GM23248 (cell line): Measurements from ENCODE around the gene AMDHD1. TPM values are rescaled to one million over a fixed set of nuclear protein-coding genes. Genes with fewer than 3 reads are reported as not detected.

Experiments
- DNase-seq: peaks from one replicate; pipeline ENCODE4 v3.0.0-alpha.2; 2015
- H2AFZ ChIP-seq: fragments of 200-600 bp; sonication (generic); 2 replicates; pipeline ENCODE4 v1.6.1; 2016; ENCODE audit warnings: antibody characterized with exemption
- H3F3A ChIP-seq: fragments of 200-600 bp; sonication (generic); 2 replicates; pipeline ENCODE4 v1.6.1; 2016; ENCODE audit warnings: mild to moderate bottlenecking, antibody characterized with exemption, mixed run types; ENCODE audit not compliant: insufficient read depth
- H3K27ac ChIP-seq: fragments of 200-600 bp; sonication (generic); 2 replicates; pipeline ENCODE4 v1.5.1; 2016; ENCODE audit warnings: mild to moderate bottlenecking
- H3K27me3 ChIP-seq: fragments of 200-600 bp; sonication (generic); replicated peaks from 2 replicates; pipeline ENCODE4 v1.6.1; 2016; ENCODE audit warnings: mild to moderate bottlenecking; ENCODE audit not compliant: insufficient read depth
- H3K36me3 ChIP-seq: fragments of 200-600 bp; sonication (generic); 2 replicates; pipeline ENCODE4 v1.6.1; 2016; ENCODE audit warnings: low read depth, mild to moderate bottlenecking
- H3K4me1 ChIP-seq: fragments of 200-600 bp; sonication (generic); 2 replicates; pipeline ENCODE4 v1.6.1; 2016; ENCODE audit warnings: mild to moderate bottlenecking; ENCODE audit not compliant: insufficient read depth
- H3K4me2 ChIP-seq: fragments of 200-600 bp; sonication (generic); one replicate; pipeline ENCODE4 v1.6.1; 2016; ENCODE audit warnings: mild to moderate bottlenecking; ENCODE audit not compliant: unreplicated experiment
- H3K4me3 ChIP-seq: fragments of 200-600 bp; sonication (generic); 2 replicates; pipeline ENCODE4 v1.5.1; 2016; ENCODE audit warnings: mild to moderate bottlenecking
- H3K79me2 ChIP-seq: fragments of 200-600 bp; sonication (generic); 2 replicates; pipeline ENCODE4 v1.6.1; 2016; ENCODE audit warnings: mild to moderate bottlenecking; ENCODE audit not compliant: insufficient read depth
- H3K9ac ChIP-seq: fragments of 200-600 bp; sonication (generic); 2 replicates; pipeline ENCODE4 v1.6.1; 2016; ENCODE audit warnings: mild to moderate bottlenecking
- H3K9me2 ChIP-seq: fragments of 200-600 bp; sonication (generic); 2 replicates; pipeline ENCODE4 v1.6.1; 2016; ENCODE audit warnings: mixed run types, mild to moderate bottlenecking, moderate library complexity; ENCODE audit not compliant: insufficient read depth
- H3K9me3 ChIP-seq: fragments of 200-600 bp; sonication (generic); one replicate; pipeline ENCODE4 v1.6.1; 2017; ENCODE audit warnings: low read depth
- H4K20me1 ChIP-seq: fragments of 200-600 bp; sonication (generic); 2 replicates; pipeline ENCODE4 v1.6.0; 2016; ENCODE audit not compliant: insufficient read depth
- EZH2 ChIP-seq: fragments of 200-600 bp; sonication (generic); IDR thresholded peaks from 2 replicates; pipeline ENCODE4 v1.6.1; 2018; ENCODE audit warnings: antibody characterized with exemption, mild to moderate bottlenecking; ENCODE audit not compliant: insufficient read depth, poor library complexity, severe bottlenecking
- EZH2phosphoT487 ChIP-seq: fragments of 200-600 bp; sonication (generic); IDR thresholded peaks from 2 replicates; pipeline ENCODE4 v1.6.1; 2018; ENCODE audit warnings: antibody characterized with exemption, moderate library complexity, mild to moderate bottlenecking, low read depth; ENCODE audit not compliant: insufficient read depth
- WGBS, 2 experiments: methylation state at CpG; one replicate each; pipeline ENCODE4 v1.1.6; 2015 to 2017; ENCODE audit warnings: low lambda C conversion rate in 2 of 2, low coverage in 1 of 2; ENCODE audit errors: missing lambda C conversion rate in 2 of 2; 5-methylcytosine and 5-hydroxymethylcytosine counted together
- in situ Hi-C: fragments of 300-500 bp; cut with MboI; formaldehyde crosslinking; loops from 2 replicates; pipeline ENCODE4 v1.15.0; 2020
- polyA plus RNA-seq: library from polyadenylated mRNA; unstranded; fragments of >200 nt; fragmentation: Nextera tagmentation; extraction: Ambion mirVana; gene quantifications from 2 replicates; pipeline ENCODE4 v1.2.1, GENCODE V29; 2016
- total RNA-seq: library from RNA; depleted of rRNA; stranded (reverse); fragments of >200 nt; shearing (Covaris generic); gene quantifications from 2 replicates; pipeline ENCODE4 v1.2.3, GENCODE V29; 2014

AMDHD1 gene
- total and polyA plus RNA-seq, 2 experiments from 2014 or later: 0.38 to 1.1 TPM

- H3K4me1 ChIP-seq: no peaks in the 10 kb centered on the region
- H3K9me3 ChIP-seq: no peaks in the 10 kb centered on the region
- H3K9me2 ChIP-seq: no peaks in the 10 kb centered on the region
- no peak for DNase-seq
- no peaks in the 10 kb centered on the region for H3K27me3 ChIP-seq
- H2AFZ ChIP-seq: no peak overlapping the region
- H3K36me3 ChIP-seq: no peaks in the 10 kb centered on the region
- no peaks in the 10 kb centered on the region for H3K79me2 ChIP-seq
- no peak overlapping the region for H3K4me2 ChIP-seq
- 85% methylated on average over 6 of the region's 6 CpGs for WGBS, 2 experiments
- H3F3A ChIP-seq: no peaks in the 10 kb centered on the region
- H3K27ac ChIP-seq: no peak overlapping the region
- no peak overlapping the region for H3K9ac ChIP-seq
- TF ChIP-seq EZH2phosphoT487 (no peak), EZH2 (no peak)
- in situ Hi-C loops: no loop called here
- H3K4me3 ChIP-seq: no peak overlapping the region
- H4K20me1 ChIP-seq: no peaks in the 10 kb centered on the region
Measured at GRCh38 chr12:95940514-95940913, 2.6 kb upstream of the AMDHD1 start.

- TF ChIP-seq EZH2phosphoT487 (no peak), EZH2 (no peak)
- no peaks in the 10 kb centered on the region for H3F3A ChIP-seq
- no peaks in the 10 kb centered on the region for H3K36me3 ChIP-seq
- no peaks in the 10 kb centered on the region for H3K9me2 ChIP-seq
- peak overlapping the region; percentile 77 for H3K4me3 ChIP-seq
- DNase-seq: peak; percentile 31
- no peaks in the 10 kb centered on the region for H3K4me1 ChIP-seq
- in situ Hi-C loops: no loop called here
- no peaks in the 10 kb centered on the region for H4K20me1 ChIP-seq
- H3K4me2 ChIP-seq: peak overlapping the region; percentile 78
- 10 to 19% methylated on average over 11 to 13 of the region's 13 CpGs for WGBS, 2 experiments
- H3K9ac ChIP-seq: peak overlapping the region; percentile 79
- H3K9me3 ChIP-seq: no peaks in the 10 kb centered on the region
- no peaks in the 10 kb centered on the region for H3K27me3 ChIP-seq
- no peak overlapping the region for H3K27ac ChIP-seq
- H2AFZ ChIP-seq: peak overlapping the region; percentile 88
- H3K79me2 ChIP-seq: no peaks in the 10 kb centered on the region
Measured at GRCh38 chr12:95942101-95942523, 1.0 kb upstream of the AMDHD1 start.

GRCh38 chr12:95942524-95943329 lies 404 bp upstream of the AMDHD1 start, which contains the start of gene CCDC38:
TSS of gene CCDC38 (minus strand) at chr12:95942614. CDS start at chr12:95936509, 6,105 bp downstream.
- Histone ChIP-seq H3K9me2 (no peaks in the 10 kb centered on the region), H3K4me3 (peak within 1 kb of the TSS; percentile 77), H3K9me3 (no peaks in the 10 kb centered on the region), H3K79me2 (no peaks in the 10 kb centered on the region), H3K4me2 (peak within 1 kb of the TSS; percentile 78), H2AFZ (peak within 1 kb of the TSS; percentile 88), H3K4me1 (no peaks in the 10 kb centered on the region), H3K36me3 (no peaks in the 10 kb centered on the region), H3F3A (no peaks in the 10 kb centered on the region), H4K20me1 (no peaks in the 10 kb centered on the region), H3K9ac (peak within 1 kb of the TSS; percentile 79), H3K27me3 (no peaks in the 10 kb centered on the region), H3K27ac (no peak within 1 kb of the TSS)
- DNase-seq: peak; percentile 81
- TF ChIP-seq EZH2 (no peak), EZH2phosphoT487 (no peak)
- WGBS, 2 experiments: 0 to 1% methylated on average over 35 to 48 of the region's 51 CpGs
- in situ Hi-C loops: no loop called here

DNA sequence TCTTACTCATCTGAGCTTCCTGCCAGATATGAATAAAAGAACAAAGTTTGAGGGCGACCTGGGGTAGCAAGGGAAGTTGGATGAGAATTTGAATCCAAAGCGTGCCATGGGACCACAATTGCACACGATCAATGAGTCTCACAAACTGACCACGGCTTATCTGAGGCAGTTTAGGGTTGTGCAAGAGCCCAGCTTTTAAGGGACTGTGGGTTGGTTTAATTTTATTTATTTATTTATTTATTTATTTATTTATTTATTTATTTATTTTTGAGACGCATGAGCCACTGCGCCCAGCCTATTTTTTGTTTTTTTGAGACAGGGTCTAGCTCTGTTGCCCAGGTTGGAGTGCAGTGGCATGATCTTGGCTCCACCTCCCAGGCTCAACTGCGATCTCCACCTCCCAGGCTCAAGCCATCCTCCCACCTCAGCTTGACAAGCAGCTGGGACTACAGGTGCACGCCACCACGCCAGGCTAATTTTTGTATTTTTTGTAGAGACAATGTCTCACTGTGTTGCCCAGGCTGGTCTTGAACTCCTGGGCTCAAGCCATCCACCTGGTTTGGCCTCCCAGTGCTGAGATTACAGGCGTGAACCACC lies 1.1 kb downstream of the AMDHD1 start:
- Histone ChIP-seq H4K20me1 (no peaks in the 10 kb centered on the region), H3K36me3 (no peaks in the 10 kb centered on the region), H3K4me3 (no peak overlapping the region), H3F3A (no peaks in the 10 kb centered on the region), H3K9me3 (no peaks in the 10 kb centered on the region), H3K9ac (no peak overlapping the region), H2AFZ (no peak overlapping the region), H3K27me3 (0 out of 2 replicates have a peak, but pooled peaks cover under 1% of the 10 kb centered on the region), H3K27ac (no peak overlapping the region), H3K4me2 (peak overlapping the region; percentile 78), H3K79me2 (no peaks in the 10 kb centered on the region), H3K9me2 (no peaks in the 10 kb centered on the region), H3K4me1 (no peaks in the 10 kb centered on the region)
- in situ Hi-C loops: no loop called here
- DNase-seq: peak; percentile 0
- 87 to 90% methylated on average over 10 of the region's 10 CpGs for WGBS, 2 experiments
- TF ChIP-seq EZH2 (no peak), EZH2phosphoT487 (no peak)
